HG03354 (cell line): ENCODE data around the gene GRIP1.

Experiments used
- ATAC-seq: cut with Tn5 transposase; IDR thresholded peaks from one replicate; pipeline ENCODE4 v1.9.1; 2021; ENCODE audit warnings: mild to moderate bottlenecking; ENCODE audit not compliant: unreplicated experiment, poor library complexity, severe bottlenecking

Gene GRIP1

DNA sequence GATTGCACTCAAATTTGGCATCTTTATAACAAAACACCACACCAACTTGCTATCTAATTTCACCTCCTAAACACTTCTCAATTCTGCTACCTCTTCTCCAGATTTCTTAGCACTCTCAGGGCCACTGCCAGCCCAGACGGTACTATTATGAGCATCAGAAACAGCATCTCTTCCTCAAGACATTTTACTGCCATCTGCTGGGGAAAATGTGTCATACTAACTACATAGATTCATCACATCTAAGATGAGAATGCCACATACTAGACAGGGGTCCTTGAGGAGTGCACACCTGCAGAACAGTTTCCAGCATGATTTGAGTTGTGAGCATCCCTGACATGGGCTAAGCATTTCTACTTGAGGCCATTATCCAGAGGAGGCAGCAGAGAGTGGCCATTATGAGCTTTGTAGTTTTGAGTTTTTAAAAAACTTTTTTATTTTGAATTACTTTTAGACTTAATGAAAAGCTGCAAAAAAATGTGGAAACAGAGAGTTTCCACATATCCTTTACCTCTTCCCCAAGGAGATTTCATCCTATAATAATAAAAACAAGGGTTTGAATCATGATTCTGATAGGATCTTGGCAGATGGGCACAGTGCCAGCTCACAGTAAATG lies 15.1 kb upstream of the GRIP1 start:
- peak; percentile 92 for ATAC-seq

DNA sequence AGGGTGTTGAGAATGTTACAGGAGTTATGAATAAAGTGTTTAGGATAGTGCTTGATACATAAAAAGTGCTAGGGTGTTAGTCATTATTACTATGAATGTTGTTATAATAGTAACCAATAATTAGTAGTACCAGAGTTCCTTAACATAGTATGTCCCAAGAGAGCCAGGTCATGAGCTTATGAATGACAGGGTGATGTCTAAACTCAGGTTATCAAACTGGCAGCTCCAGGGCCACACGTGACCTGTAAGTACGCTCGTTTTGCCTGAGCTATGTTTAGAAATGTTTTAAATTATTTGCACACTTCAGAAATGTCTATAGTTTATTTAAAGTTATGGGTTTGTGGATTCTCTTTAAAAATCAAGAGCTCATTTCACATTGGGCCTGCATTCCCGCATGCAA lies 14.1 kb upstream of the GRIP1 start:
- ATAC-seq, result no peak

- no peak for ATAC-seq
Observed at GRCh38 chr12:66692170-66692569, 13.3 kb upstream of the GRIP1 start.

GRCh38 chr12:66688846-66689439 lies 10.1 kb upstream of the GRIP1 start:
- peak; percentile 56 for ATAC-seq

DNA sequence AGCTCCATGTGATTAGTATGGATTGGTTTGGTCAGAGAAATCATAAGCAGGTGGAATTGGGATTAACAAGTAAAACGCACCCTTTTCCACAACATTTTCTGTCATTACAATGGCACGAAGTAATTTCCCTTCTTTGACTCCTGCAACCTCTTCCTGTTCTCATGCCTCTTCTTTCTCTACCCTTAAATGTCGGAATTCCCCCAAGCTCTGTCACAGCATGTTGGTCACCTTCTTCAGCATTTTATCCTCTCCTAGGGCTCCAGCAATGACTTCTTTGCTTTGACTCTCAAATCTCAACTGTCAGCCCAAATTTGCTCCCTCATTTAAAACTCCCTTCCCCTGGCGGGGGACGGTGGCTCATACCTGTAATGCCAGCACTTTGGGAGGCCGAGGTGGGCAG lies 5.3 kb upstream of the GRIP1 start:
- ATAC-seq, result no peak

DNA sequence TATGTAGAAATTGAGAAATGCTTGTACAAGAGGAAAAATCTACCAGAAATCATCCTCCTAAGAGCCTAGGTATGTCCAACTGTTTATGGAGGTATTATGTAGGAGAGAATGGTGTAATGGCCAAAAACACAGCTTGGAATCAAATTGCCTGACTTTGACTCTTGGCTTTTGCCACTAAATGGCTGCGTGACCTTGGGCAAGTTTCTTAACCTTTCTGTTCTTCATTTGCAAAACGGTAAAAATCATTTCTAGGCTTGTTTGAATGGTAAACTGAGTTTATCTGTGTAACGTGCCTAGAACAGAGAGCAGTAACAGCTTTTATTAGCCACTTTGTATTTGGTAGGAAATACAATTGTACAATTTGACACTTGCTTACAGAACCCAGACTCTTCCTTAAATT lies 4.9 kb upstream of the GRIP1 start:
- ATAC-seq, result no peak

DNA sequence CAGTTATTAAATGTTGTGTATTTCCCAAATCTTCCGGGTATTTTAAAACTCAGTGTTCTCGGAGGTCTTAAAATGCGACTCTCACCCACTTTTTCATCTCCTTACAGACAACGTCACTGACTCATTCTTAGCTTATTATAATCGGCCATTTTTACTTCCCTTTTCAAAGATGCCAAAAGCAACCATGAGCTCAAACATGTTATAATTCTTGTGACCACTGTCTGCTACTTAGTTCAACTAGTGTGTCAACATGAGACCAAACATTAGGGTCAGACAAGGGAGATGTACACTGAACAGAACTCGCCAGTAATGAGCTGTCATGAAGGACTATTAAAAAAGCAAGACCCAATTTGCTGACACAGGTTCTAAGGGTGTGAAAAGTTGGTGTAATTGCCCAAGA lies 4.2 kb upstream of the GRIP1 start:
- no peak for ATAC-seq

DNA sequence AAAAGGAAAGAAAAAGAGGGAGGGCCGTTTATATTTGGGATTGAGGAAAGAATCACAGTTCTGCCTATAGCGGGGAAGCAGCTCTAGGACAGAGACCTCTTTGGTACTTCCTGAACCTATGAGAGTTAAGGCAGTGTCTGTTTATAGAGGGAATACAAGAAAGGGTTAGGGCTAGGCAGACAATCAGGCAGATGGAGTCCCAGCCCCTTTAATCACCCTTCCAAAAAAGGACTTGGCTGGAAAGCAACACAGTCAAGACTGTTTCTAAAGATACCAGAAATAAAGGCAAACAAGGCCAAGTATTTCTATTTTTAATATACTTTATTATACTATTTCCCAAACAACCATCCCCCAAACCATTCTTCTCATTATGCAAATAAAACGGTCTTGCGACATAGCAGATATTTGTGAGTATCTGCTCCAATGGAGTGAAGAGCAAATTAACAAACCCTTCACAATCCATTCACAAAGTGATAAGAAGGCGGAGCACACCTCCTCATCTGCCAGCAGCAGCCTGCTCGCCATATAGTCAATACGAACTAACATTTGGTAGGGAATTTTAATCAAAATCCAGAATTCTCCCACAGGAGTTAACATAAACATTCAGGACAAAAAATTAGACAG lies 697 bp upstream of the GRIP1 start:
- ATAC-seq, result no peak

GRCh38 chr12:66676241-66676640 lies 2.6 kb downstream of the GRIP1 start:
- ATAC-seq, result no peak

- ATAC-seq, result no peak
Observed at GRCh38 chr12:66674495-66675122, 4.3 kb downstream of the GRIP1 start.

- ATAC-seq, result no peak
Observed at GRCh38 chr12:66669541-66669940, 9.3 kb downstream of the GRIP1 start.

GRCh38 chr12:66668311-66668710 lies 10.6 kb downstream of the GRIP1 start:
- no peak for ATAC-seq

GRCh38 chr12:66667906-66668305 lies 11.0 kb downstream of the GRIP1 start:
- ATAC-seq, result no peak

DNA sequence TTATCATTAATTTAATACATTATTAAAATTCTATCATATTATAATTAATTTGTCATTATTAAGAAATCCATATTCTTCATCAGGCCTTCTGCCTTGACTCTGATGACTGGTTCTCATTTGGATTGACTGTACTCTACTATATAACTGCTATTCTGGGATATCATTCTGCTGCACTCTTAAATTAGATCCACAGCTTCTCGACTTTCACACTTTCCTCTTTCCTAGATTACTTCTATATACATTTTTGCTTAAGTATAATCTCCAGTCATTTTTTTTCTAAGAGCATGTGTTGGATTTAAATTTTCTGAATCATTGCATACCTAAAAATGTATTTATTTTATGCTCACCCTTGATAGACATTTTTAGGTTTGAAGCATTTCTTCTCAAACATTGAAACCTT lies 12.4 kb downstream of the GRIP1 start:
- no peak for ATAC-seq

DNA sequence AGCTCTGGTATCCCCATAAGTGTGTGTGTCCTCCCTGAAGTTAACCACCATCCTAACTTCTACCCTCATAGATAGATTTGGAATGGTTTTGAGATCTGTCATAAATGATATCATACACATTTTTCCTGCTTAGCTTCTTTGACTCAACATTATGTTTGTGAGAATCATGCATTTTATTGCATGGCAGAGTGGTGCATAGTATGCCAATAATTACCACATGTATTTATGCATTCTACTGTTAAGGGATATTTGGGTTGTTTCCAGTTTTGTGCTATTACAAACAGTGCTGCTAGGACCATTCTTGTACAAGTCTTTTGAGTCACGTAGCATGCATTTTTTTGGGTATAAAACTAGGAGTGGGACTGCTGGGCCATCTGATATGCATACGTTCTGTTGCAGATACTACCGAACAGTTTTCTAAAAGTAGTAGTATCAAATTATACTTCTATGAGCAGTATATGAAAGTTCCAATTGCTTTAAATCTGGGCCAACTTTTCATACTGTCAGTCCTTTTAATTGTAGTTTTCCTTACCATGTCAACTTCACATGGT lies 13.4 kb downstream of the GRIP1 start:
- no peak for ATAC-seq

- ATAC-seq, result no peak
Observed at GRCh38 chr12:66664076-66664475, 14.8 kb downstream of the GRIP1 start.

DNA sequence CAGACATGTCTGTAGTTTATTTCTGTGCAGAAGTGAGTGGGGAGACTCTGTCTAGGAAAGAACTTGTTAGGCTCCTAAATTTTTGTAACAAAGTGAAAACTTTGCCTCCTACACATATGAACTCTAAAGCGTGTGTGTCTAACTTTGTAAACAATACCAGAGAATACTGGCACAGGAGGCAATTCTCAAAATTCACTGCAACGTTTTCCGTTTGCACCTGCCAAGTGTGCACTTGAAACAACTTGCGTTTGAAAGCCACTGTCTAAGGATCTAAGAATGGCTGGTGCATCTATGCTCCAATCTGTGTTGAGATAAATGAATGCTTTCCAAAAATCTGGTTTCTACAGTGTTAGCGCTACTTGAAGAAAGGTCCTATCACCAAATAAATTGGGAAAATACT lies 15.3 kb downstream of the GRIP1 start:
- ATAC-seq, result no peak

GRCh38 chr12:66662729-66663128 lies 16.1 kb downstream of the GRIP1 start:
- ATAC-seq, result no peak

GRCh38 chr12:66662179-66662578 lies 16.7 kb downstream of the GRIP1 start:
- ATAC-seq, result no peak

- no peak for ATAC-seq
Observed at GRCh38 chr12:66661357-66661756, 17.5 kb downstream of the GRIP1 start.

GRCh38 chr12:66653796-66654195 lies 25.1 kb downstream of the GRIP1 start:
- ATAC-seq, result no peak
